Testis (tissue), 3 donors: Measurements from ENCODE around the gene NFATC1. TPM values are rescaled to one million over a fixed set of nuclear protein-coding genes. Genes with fewer than 3 reads are reported as not detected.

Experiments
- DNase-seq: peaks from one replicate; pipeline ENCODE4 v3.0.0-alpha.2; 2019
- H3K27ac ChIP-seq, 2 donors: fragments of 200-600 bp; sonication (generic); one replicate each; pipeline ENCODE4 v1.5.1; 2019
- H3K27me3 ChIP-seq: fragments of 200-600 bp; sonication (generic); one replicate; pipeline ENCODE4 v1.5.1; 2019
- H3K36me3 ChIP-seq: fragments of 200-600 bp; sonication (generic); one replicate; pipeline ENCODE4 v1.5.1; 2017; ENCODE audit warnings: low read depth; ENCODE audit errors: missing control alignments
- H3K4me1 ChIP-seq: fragments of 200-600 bp; sonication (generic); one replicate; pipeline ENCODE4 v1.5.1; 2019
- H3K4me3 ChIP-seq, 2 donors: fragments of 200-600 bp; sonication (generic); one replicate each; pipeline ENCODE4 v1.5.1; 2017 to 2019
- H3K9me3 ChIP-seq: fragments of 200-600 bp; sonication (generic); one replicate; pipeline ENCODE4 v1.5.1; 2017
- POLR2A ChIP-seq: fragments of 450-650 bp; IDR thresholded peaks from one replicate; pipeline ENCODE4 v1.6.1; 2017; ENCODE audit warnings: antibody characterized with exemption, mild to moderate bottlenecking, moderate library complexity
- WGBS, 2 donors: methylation state at CpG; one replicate each; pipeline ENCODE4 v1.1.5; 2018; 5-methylcytosine and 5-hydroxymethylcytosine counted together
- intact Hi-C: fragments of 100-400 bp; cut with DNase I; formaldehyde crosslinking; loops from one replicate; pipeline ENCODE4 v1.15.1; 2023; ENCODE audit warnings: low total_unique reads
- polyA plus RNA-seq: library from polyadenylated mRNA; stranded (reverse); fragments of 350-450 nt; fragmentation: Illumina TruSeq; extraction: RNeasy Lipid Tissue Mini Kit (QIAGEN cat#74804); gene quantifications from one replicate; pipeline ENCODE4 v1.2.3, GENCODE V29; 2014; ENCODE audit warnings: low read depth, low replicate concordance; ENCODE audit not compliant: insufficient read depth
- total RNA-seq, 2 donors: library from RNA; depleted of rRNA; stranded (reverse); fragments of >200 nt; gene quantifications; one replicate each; pipeline ENCODE4 v1.2.3, GENCODE V29; 2016
- TF ChIP-seq, protein P1 (sequence below), 3 experiments: fragments of 450-650 bp in 2 of 3; fragments of 200-600 bp in 1 of 3; sonication (generic) in 1 of 3; IDR thresholded peaks; one replicate each; pipeline ENCODE4 v1.5.1; 2016 to 2019; ENCODE audit warnings: antibody characterized with exemption in 3 of 3, mild to moderate bottlenecking in 2 of 3, moderate library complexity in 1 of 3

NFATC1 gene
- total and polyA plus RNA-seq, 3 donors from 2014 or later = 22.2 to 28.1 (median 27.5) TPM

DNA sequence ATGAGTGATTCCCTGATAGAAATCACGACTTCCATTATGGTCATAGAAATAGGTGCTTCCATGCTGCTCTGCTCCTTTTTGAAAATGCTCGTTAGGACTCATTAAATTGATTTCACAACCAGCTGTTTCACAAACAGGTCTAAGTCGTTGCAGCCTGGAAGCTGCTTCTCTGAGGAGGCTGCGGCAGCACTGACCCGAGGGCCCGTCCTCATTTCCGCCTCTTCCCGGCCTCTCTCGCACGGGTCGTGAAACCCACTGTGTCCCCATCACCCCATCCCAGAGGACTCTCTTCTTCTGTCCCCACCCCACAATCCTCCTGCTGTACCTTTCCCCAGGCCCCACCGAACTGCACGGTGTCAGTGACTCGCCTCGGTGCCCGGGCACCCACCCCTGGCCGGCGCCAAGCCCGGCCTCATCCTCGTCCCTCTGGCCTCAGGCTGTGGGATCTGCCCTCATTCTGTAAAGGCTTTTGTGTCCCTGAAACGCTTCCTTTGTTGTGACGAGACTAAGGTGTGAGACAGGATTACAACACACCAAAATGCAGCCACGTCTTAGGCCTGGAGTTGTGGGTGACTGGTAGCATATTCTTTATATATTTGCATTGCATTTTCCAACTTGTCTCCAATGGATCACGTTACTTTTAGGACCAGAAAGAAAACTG, 171.2 kb downstream of the NFATC1 start:
- Histone ChIP-seq H3K36me3 (no peaks in the 10 kb centered on the region), H3K27ac (no peak overlapping the region), H3K4me1 (peaks cover 4% of the 10 kb centered on the region), H3K9me3 (no peaks in the 10 kb centered on the region), H3K27me3 (no peaks in the 10 kb centered on the region), H3K4me3 (no peak overlapping the region)
- TF ChIP-seq, protein P1, sequence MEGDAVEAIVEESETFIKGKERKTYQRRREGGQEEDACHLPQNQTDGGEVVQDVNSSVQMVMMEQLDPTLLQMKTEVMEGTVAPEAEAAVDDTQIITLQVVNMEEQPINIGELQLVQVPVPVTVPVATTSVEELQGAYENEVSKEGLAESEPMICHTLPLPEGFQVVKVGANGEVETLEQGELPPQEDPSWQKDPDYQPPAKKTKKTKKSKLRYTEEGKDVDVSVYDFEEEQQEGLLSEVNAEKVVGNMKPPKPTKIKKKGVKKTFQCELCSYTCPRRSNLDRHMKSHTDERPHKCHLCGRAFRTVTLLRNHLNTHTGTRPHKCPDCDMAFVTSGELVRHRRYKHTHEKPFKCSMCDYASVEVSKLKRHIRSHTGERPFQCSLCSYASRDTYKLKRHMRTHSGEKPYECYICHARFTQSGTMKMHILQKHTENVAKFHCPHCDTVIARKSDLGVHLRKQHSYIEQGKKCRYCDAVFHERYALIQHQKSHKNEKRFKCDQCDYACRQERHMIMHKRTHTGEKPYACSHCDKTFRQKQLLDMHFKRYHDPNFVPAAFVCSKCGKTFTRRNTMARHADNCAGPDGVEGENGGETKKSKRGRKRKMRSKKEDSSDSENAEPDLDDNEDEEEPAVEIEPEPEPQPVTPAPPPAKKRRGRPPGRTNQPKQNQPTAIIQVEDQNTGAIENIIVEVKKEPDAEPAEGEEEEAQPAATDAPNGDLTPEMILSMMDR (IDR thresholded peaks at IDR 0.05) = no peak
- TF ChIP-seq POLR2A = no peak
- DNase-seq = no peak
- WGBS, 2 donors = 94 to 95% methylated on average over 24 of the region's 24 CpGs
- intact Hi-C loops = no loop called here

DNA sequence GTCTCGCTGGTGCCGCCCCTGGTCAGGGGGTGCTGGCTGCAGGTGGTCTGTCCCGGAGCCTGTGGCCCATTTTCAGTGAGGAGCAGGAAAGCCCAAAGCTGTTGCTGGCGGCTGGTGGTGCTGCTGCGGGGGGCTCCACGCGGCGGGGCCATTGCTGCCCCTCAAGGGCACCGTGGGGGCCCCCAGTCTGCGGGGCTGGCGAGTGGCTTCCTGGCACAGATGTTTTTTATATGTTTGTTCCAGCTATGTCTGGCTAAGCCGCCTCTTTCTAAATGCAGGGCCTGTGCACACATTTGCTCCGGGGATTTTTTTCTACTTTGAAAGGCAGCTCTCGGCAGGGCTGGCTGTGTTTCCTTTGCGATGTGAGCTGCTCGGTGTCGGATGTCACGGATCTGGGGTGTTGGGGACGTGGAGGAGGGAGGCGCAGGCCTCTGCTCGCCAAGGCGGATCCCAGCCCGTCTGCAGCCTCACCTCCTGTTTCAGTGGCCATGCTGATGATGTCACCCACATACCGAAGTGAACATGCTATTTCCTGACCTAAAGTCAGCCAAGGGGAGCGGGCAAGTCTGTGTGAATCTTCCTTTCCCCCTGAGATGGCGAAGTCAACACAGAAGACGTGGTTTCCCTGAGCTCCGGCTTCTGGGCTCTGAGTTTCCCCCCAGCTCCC, 171.9 kb downstream of the NFATC1 start:
- Histone ChIP-seq H3K4me3 (no peak overlapping the region), H3K36me3 (no peaks in the 10 kb centered on the region), H3K9me3 (no peaks in the 10 kb centered on the region), H3K27ac (no peak overlapping the region), H3K27me3 (no peaks in the 10 kb centered on the region), H3K4me1 (peaks cover 4% of the 10 kb centered on the region)
- DNase-seq = no peak
- TF ChIP-seq POLR2A = no peak
- TF ChIP-seq, protein P1 (IDR thresholded peaks at IDR 0.05) = no peak
- intact Hi-C loops = no loop called here
- 54 to 65% methylated on average over 25 to 28 of the region's 28 CpGs for WGBS, 2 donors

DNA sequence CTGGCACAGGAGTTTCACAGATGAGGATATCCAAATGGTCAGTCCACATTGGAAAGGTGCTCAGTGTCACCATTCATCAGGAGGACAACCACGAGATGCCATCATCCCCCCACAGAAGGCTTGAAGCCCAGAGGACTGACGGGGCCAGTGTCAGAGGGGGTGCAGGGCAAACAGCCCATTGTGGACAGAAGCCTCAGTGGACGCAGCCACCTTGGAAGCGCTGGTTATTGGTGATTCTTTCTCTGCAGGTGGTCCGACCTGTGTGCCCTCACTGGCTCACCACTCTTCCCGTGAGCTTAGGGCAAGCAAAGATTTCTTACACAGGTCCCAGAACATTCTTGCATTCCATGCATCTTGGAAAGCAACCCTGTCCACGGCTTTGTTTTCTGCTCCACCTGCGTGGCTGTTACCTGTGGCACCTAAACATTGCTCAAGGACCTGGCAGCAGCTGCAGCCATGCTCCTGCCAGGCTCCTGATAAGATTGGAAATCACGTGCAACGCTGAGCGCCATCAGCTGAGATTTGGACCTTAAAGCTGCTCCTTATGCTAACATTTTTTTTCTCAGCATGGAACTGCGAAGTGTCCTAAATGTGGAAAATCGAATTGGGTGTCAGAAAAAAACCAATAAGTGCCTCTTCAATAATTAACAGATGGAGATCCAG, 172.9 kb downstream of the NFATC1 start:
- H3K27ac ChIP-seq = no peak overlapping the region
- H3K4me1 ChIP-seq = peaks cover 4% of the 10 kb centered on the region
- H3K9me3 ChIP-seq = no peaks in the 10 kb centered on the region
- TF ChIP-seq, protein P1 (IDR thresholded peaks at IDR 0.05) = no peak
- no peak for TF ChIP-seq POLR2A
- no peak for DNase-seq
- intact Hi-C loops = no loop called here
- H3K4me3 ChIP-seq = no peak overlapping the region
- no peaks in the 10 kb centered on the region for H3K27me3 ChIP-seq
- WGBS, 2 donors = 91 to 92% methylated on average over 11 to 13 of the region's 13 CpGs
- H3K36me3 ChIP-seq = no peaks in the 10 kb centered on the region

DNA sequence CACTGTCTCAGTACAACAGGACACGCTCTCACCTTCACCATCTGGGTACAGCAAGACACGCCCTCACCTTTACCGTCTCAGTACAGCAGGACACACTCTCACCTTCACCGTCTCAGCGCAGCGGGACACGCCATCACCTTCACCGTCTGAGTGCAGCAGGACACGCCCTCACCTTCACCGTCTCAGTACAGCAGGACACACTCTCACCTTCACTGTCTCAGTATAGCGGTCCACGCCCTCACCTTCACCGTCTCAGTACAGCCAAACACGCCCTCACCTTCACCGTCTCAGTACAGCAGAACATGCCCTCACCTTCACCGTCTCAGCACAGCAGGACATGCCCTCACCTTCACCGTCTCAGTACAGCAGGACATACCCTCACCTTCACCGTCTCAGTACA, 174.0 kb downstream of the NFATC1 start:
- Histone ChIP-seq H3K9me3 (no peaks in the 10 kb centered on the region), H3K27ac (no peak overlapping the region), H3K36me3 (no peaks in the 10 kb centered on the region), H3K4me3 (no peak overlapping the region), H3K4me1 (peaks cover 5% of the 10 kb centered on the region), H3K27me3 (no peaks in the 10 kb centered on the region)
- DNase-seq = no peak
- TF ChIP-seq POLR2A = no peak
- TF ChIP-seq, protein P1 (IDR thresholded peaks at IDR 0.05) = no peak
- WGBS, 2 donors = 85 to 86% methylated on average over 18 of the region's 18 CpGs
- intact Hi-C loops = no loop called here
